ENCODE measurements around the gene TRIM14.
"Not testable (repeated sequence)": the region's sequence is repeated elsewhere in the genome, so short reads cannot be mapped to it uniquely, and the experiment has no call there.

Gene TRIM14

DNA sequence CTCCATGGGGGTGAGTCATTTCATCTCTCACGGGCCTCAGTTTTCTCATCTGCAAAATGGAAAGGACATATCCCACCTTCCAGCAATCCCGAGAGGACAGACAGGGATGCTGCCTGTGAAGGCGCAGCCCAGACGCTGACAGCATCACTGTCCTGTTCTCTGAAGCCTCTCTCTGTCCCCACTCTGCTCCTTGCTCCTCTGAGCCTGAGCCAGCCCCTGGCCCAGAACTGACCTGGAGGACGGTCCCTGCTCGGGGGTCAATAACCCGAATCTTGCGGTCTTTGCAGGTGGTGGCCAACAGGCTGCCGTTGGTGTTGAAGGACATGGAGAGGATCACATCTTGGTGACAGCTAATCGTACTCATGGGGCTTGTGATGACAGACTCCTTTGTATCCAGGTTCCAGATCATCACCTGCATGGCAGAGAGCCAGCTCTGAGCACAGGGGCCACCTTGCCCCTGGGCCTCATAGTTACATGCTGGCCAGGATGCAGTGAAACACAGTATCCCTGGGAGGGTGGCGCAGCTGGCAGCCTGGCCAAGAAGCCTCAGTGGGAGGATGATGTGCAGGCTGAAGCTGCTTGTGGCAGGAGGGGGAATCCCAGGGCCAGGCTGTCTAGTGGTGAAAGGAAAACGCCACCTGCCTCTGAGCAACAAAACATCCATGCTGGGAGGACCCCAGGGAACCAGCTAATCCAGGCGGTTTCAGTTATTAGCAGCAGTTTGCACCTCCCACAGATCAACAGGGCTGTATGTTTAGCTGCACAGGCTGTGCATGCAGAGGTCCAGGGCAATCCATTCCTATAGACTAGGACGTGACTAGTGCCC is 14.0 kb upstream of the TRIM14 start:
- ATAC-seq (replicated peaks) (peak; percentile 62 to 66), DNase-seq (no peak)
- Mint-ChIP-seq H3K27me3 (no peaks in the 10 kb centered on the region), H3K36me3 (no peaks in the 10 kb centered on the region), H3K27ac (no peak overlapping the region), H3K4me1 (peaks cover 21 to 34% of the 10 kb centered on the region in 2 donors), H3K9me3 (no peaks in the 10 kb centered on the region), H3K4me3 (no peak overlapping the region)

DNA sequence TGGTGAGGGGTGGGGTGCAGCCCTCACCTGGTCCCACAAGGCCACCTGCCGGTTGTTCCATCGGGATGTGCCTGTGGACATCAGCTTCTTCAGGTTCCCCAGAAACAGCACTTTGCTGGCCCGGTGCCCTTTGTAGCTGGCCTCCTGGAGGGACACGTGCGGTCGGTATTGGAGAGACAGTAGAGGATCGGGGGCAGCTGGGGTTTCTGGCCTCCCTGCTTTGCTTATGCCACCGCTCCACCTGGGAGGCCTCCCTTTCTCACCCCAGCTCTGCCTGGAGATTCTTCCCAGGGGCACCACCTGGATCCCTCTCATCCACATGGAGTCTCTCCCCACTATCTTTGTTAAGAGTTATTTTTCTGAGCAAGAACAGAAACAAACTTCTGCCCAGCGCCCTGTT is 13.1 kb upstream of the TRIM14 start:
- H3K27ac Mint-ChIP-seq: no peak overlapping the region
- no peaks in the 10 kb centered on the region for H3K36me3 Mint-ChIP-seq
- H3K4me1 Mint-ChIP-seq: peaks cover 23 to 37% of the 10 kb centered on the region in 2 donors
- DNase-seq: no peak
- no peaks in the 10 kb centered on the region for H3K27me3 Mint-ChIP-seq
- H3K4me3 Mint-ChIP-seq: no peak overlapping the region
- H3K9me3 Mint-ChIP-seq: no peaks in the 10 kb centered on the region
- no peak for ATAC-seq (replicated peaks)

- H3K4me1 Mint-ChIP-seq: peaks cover 27 to 37% of the 10 kb centered on the region in 2 donors
- H3K27ac Mint-ChIP-seq: no peak overlapping the region
- no peak for ATAC-seq (replicated peaks)
- H3K4me3 Mint-ChIP-seq: no peak overlapping the region
- DNase-seq: no peak
- H3K27me3 Mint-ChIP-seq: no peaks in the 10 kb centered on the region
- no peaks in the 10 kb centered on the region for H3K36me3 Mint-ChIP-seq
- no peaks in the 10 kb centered on the region for H3K9me3 Mint-ChIP-seq
These were observed 11.7 kb upstream of the TRIM14 start for GRCh38 chr9:98130576-98131228.

DNA sequence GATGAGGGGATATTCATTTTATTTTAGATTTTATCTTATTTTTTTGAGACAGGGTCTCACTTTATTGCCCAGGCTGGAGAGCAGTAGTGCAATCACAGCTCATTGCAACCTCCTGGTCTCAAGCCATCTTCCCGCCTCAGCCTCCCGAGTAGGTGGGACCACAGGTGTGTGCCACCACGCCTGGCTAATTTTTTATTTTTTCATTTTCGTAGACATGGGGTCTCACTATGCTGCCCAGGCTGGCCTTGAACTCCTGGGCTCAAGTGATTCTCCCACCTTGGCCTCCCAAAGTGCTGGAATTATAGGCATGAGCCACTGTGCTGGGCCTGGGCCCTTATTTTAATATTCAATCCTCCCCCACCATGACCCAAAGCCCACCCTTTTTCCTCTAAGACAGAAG is 11.0 kb upstream of the TRIM14 start:
- ATAC-seq (replicated peaks); H3K27ac Mint-ChIP-seq; DNase-seq: not testable (repeated sequence)

GRCh38 chr9:98129451-98129881 is 10.4 kb upstream of the TRIM14 start:
- H3K27me3 Mint-ChIP-seq: no peaks in the 10 kb centered on the region
- no peaks in the 10 kb centered on the region for H3K9me3 Mint-ChIP-seq
- H3K36me3 Mint-ChIP-seq: no peaks in the 10 kb centered on the region
- ATAC-seq (replicated peaks) (peak; percentile 94 to 96), DNase-seq (peak; percentile 66)
- peaks cover 27 to 37% of the 10 kb centered on the region in 2 donors for H3K4me1 Mint-ChIP-seq
- no peak overlapping the region for H3K27ac Mint-ChIP-seq
- peak overlapping the region; percentile 9 to 43 for H3K4me3 Mint-ChIP-seq

More for the DNA sequence above, 11.0 kb upstream of the TRIM14 start:
- H3K36me3 Mint-ChIP-seq, H3K4me3 Mint-ChIP-seq, H3K27me3 Mint-ChIP-seq, H3K9me3 Mint-ChIP-seq: not testable (repeated sequence)
- peaks cover 27 to 37% of the 10 kb centered on the region in 2 donors for H3K4me1 Mint-ChIP-seq

DNA sequence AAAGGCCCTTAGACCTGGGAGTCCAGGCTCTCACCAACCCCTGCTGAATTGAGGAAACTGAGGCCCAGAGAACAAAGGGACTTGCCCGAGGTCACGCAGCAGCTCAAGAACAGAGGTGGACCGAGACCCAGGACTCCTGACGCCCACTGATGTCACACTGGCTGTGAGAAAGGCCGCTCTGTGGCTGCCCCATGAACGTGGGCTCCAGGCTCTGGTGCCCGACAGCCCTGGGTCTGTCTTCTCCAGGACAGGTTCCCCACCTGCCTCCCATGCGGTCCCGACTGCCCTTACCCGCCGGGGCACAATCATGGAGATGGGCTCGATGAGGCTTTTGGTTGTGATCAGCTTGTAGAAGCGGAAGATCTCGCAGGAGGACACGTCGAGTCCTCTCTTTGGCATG is 9.3 kb upstream of the TRIM14 start:
- Mint-ChIP-seq H3K4me3 (no peak overlapping the region), H3K27ac (peak overlapping the region; percentile 59), H3K4me1 (peaks cover 26 to 35% of the 10 kb centered on the region in 2 donors), H3K9me3 (no peaks in the 10 kb centered on the region), H3K36me3 (no peaks in the 10 kb centered on the region), H3K27me3 (no peaks in the 10 kb centered on the region)
- DNase-seq: no peak
- no peak for ATAC-seq (replicated peaks)

DNA sequence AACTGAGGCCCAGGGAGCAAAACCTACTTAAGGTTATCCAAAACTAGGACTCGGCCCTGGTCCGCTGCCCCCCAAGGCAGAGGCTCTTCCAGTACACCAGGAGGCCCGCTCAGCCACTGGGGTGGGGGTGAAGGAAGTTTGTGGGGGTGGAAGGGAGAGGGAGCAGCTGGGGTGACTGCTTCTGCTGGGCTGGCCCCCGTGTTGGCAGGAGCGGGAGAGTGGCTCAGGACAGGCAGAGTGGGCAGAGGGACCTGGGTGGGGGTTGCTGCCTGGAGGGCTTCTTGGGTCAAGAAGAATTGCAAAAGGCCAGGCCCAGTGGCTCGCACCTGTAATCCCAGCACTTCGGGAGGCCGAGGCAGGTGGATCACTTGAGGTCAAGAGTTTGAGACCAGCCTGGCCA is 8.2 kb upstream of the TRIM14 start:
- no peak overlapping the region for H3K4me3 Mint-ChIP-seq
- no peaks in the 10 kb centered on the region for H3K27me3 Mint-ChIP-seq

GRCh38 chr9:98124637-98125426 is 5.8 kb upstream of the TRIM14 start:
- no peak for DNase-seq
- peaks cover 23 to 45% of the 10 kb centered on the region in 2 donors for H3K4me1 Mint-ChIP-seq
- no peaks in the 10 kb centered on the region for H3K27me3 Mint-ChIP-seq
- H3K4me3 Mint-ChIP-seq: no peak overlapping the region
- no peak for ATAC-seq (replicated peaks)
- H3K9me3 Mint-ChIP-seq: no peaks in the 10 kb centered on the region
- no peak overlapping the region for H3K27ac Mint-ChIP-seq
- H3K36me3 Mint-ChIP-seq: no peaks in the 10 kb centered on the region

More for the DNA sequence above, 8.2 kb upstream of the TRIM14 start:
- Mint-ChIP-seq H3K27ac (no peak overlapping the region), H3K9me3 (no peaks in the 10 kb centered on the region), H3K36me3 (no peaks in the 10 kb centered on the region), H3K4me1 (peaks cover 22 to 33% of the 10 kb centered on the region in 2 donors)
- DNase-seq: no peak
- ATAC-seq (replicated peaks): no peak

DNA sequence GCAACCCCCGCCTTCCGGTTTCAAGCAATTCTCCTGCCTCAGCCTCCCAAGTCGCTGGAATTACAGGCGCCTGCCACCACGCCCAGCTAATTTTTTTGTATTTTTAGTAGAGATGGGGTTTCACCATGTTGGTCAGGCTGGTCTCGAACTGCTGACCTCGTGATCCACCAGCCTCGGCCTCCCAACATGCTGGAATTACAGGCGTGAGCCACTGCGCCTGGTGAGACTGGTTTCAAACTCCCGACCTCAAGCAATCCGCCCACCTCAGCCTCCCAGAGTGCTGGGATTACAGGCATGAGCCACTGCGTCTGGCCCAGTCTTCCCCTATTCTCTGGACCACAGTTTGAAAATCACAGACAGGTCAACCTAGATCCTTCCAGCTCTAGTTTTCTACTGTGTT is 5.1 kb upstream of the TRIM14 start:
- H3K4me1 Mint-ChIP-seq: peaks cover 21 to 43% of the 10 kb centered on the region in 2 donors
- not testable (repeated sequence) for H3K9me3 Mint-ChIP-seq; H3K4me3 Mint-ChIP-seq; DNase-seq; ATAC-seq (replicated peaks); H3K27ac Mint-ChIP-seq; H3K36me3 Mint-ChIP-seq; H3K27me3 Mint-ChIP-seq

- Mint-ChIP-seq H3K27me3 (no peaks in the 10 kb centered on the region), H3K27ac (no peak overlapping the region), H3K36me3 (peaks cover 0 to 3% of the 10 kb centered on the region in 2 donors), H3K9me3 (no peaks in the 10 kb centered on the region), H3K4me3 (no peak overlapping the region), H3K4me1 (peaks cover 21 to 47% of the 10 kb centered on the region in 2 donors)
- ATAC-seq (replicated peaks) (no peak), DNase-seq (no peak)
These were observed 2.0 kb upstream of the TRIM14 start for GRCh38 chr9:98121058-98121457.

DNA sequence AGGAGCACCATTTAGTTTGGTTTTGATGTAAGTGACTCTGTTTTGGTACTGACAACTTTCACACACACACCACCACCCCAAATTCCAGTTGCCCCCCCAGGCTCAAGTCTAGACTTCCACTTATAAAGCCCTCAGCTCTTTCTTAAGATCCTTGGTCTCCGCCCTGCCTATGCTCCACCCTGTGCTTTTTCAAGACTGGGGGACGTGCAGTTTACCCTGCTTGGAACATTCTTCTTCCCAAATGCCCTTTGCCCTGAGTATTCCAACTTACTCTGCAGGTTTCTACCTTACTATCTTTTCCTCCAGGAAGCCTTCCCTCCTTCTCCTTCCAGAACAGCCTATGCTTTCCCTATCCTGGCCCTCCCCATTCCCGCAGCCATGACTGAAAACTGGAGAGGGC is 1.5 kb upstream of the TRIM14 start:
- peak overlapping the region; percentile 68 for H3K27ac Mint-ChIP-seq
- no peaks in the 10 kb centered on the region for H3K9me3 Mint-ChIP-seq
- no peaks in the 10 kb centered on the region for H3K27me3 Mint-ChIP-seq
- H3K4me1 Mint-ChIP-seq: peaks cover 21 to 47% of the 10 kb centered on the region in 2 donors
- DNase-seq (no peak), ATAC-seq (replicated peaks) (no peak)
- peaks cover 0 to 3% of the 10 kb centered on the region in 2 donors for H3K36me3 Mint-ChIP-seq
- peak overlapping the region in 1 of 2 donors; percentile 29 for H3K4me3 Mint-ChIP-seq

GRCh38 chr9:98117984-98118639 is 910 bp downstream of the TRIM14 start:
- peaks cover 20 to 47% of the 10 kb centered on the region in 2 donors for H3K4me1 Mint-ChIP-seq
- DNase-seq (no peak), ATAC-seq (replicated peaks) (peak; percentile 56 to 59)

GRCh38 chr9:98117097-98117496 is 1.9 kb downstream of the TRIM14 start:
- H3K36me3 Mint-ChIP-seq; H3K27ac Mint-ChIP-seq; DNase-seq; H3K9me3 Mint-ChIP-seq; H3K27me3 Mint-ChIP-seq; H3K4me3 Mint-ChIP-seq; ATAC-seq (replicated peaks): not testable (repeated sequence)
- peaks cover 19 to 47% of the 10 kb centered on the region in 2 donors for H3K4me1 Mint-ChIP-seq

More at GRCh38 chr9:98117984-98118639, 910 bp downstream of the TRIM14 start:
- Mint-ChIP-seq H3K27ac (peak overlapping the region; percentile 95), H3K36me3 (peaks cover 0 to 3% of the 10 kb centered on the region in 2 donors), H3K9me3 (no peaks in the 10 kb centered on the region), H3K4me3 (peak overlapping the region; percentile 94 to 98), H3K27me3 (no peaks in the 10 kb centered on the region)

GRCh38 chr9:98109052-98109451 is 10.0 kb downstream of the TRIM14 start:
- no peaks in the 10 kb centered on the region for H3K9me3 Mint-ChIP-seq
- ATAC-seq (replicated peaks) (peak in 1 of 2 donors; percentile 6), DNase-seq (no peak)
- H3K36me3 Mint-ChIP-seq: peaks cover 5 to 25% of the 10 kb centered on the region in 2 donors
- H3K4me1 Mint-ChIP-seq: peaks cover 33 to 66% of the 10 kb centered on the region in 2 donors
- H3K27me3 Mint-ChIP-seq: no peaks in the 10 kb centered on the region
- no peak overlapping the region for H3K4me3 Mint-ChIP-seq
- H3K27ac Mint-ChIP-seq: peak overlapping the region; percentile 95
